HCT116 (cell line): ENCODE results near the gene PCNT. TPM values are rescaled to one million over a fixed set of nuclear protein-coding genes. Genes with fewer than 3 reads are reported as not detected.

Experiments
- ATAC-seq: fragments of 200-7000 bp; cut with Tn5 transposase; 2 replicates; pipeline ENCODE4 v1.9.1; 2020; ENCODE audit warnings: mild to moderate bottlenecking, moderate library complexity
- BruUV-seq: library from RNA; stranded (reverse); fragments of 400-500 nt; replicated peaks from 2 replicates; lab custom pipeline; 2021; lab: Mats Ljungman, UMichigan
- CTCF ChIA-PET: fragments of 300-600 bp; sonication (Branson Sonifier 250); formaldehyde crosslinking; loops from one replicate; lab custom pipeline; 2021; ENCODE audit warnings: antibody characterized with exemption; lab: Charles Lee
- POLR2A ChIA-PET: fragments of 300-600, 350-600 bp; sonication (Branson Sonifier 250); formaldehyde crosslinking; loops from one replicate; lab custom pipeline; 2021; ENCODE audit warnings: antibody characterized with exemption; lab: Charles Lee
- RAD21 ChIA-PET, 2 experiments: fragments of 300-600 bp; sonication (Branson Sonifier 250); formaldehyde crosslinking; loops; one replicate each; lab custom pipeline; 2023; ENCODE audit warnings: low total read pairs in 2 of 2; ENCODE audit not compliant: uncharacterized antibody in 2 of 2, unreplicated experiment in 2 of 2, low non-redundant PET in 1 of 2; lab: Charles Lee
- DNase-seq: peaks from one replicate; pipeline ENCODE4 v3.0.0-alpha.2; 2010; ENCODE audit warnings: low read depth, low spot score
- H2AFZ ChIP-seq: fragments of 200-600 bp; shearing (Covaris generic), sonication (generic); 2 replicates; pipeline ENCODE4 v1.6.1; 2017; ENCODE audit warnings: low read depth, mixed run types, mixed read lengths, antibody characterized with exemption, low read length; ENCODE audit not compliant: poor library complexity, severe bottlenecking
- H3K27ac ChIP-seq: 2 replicates; pipeline ENCODE4 v1.5.1; 2012; ENCODE audit warnings: low read depth, low read length
- H3K27me3 ChIP-seq: fragments of 200-600 bp; sonication (generic); 2 replicates; pipeline ENCODE4 v1.6.1; 2016; ENCODE audit warnings: mixed run types, low read length, mixed read lengths; ENCODE audit not compliant: insufficient read depth
- H3K36me3 ChIP-seq, 2 experiments: fragments of 200-500 bp in 1 of 2; fragments of 200-600 bp in 1 of 2; sonication (Bioruptor generic) in 1 of 2; sonication (generic) in 1 of 2; 2 replicates each; pipeline versions ENCODE4 v1.5.1 to v1.6.1; 2014 to 2016; ENCODE audit warnings: low read length in 2 of 2, inconsistent platforms in 1 of 2, mixed read lengths in 1 of 2, mixed run types in 1 of 2; ENCODE audit not compliant: insufficient read depth in 2 of 2, control insufficient read depth in 1 of 2
- H3K4me1 ChIP-seq, 2 experiments: fragments of 200-600 bp in 1 of 2; sonication (generic) in 1 of 2; 2 replicates each; pipeline versions ENCODE4 v1.5.1 to v1.6.1; 2012 to 2017; ENCODE audit warnings: low read length in 2 of 2, inconsistent platforms in 1 of 2, mild to moderate bottlenecking in 1 of 2, mixed read lengths in 1 of 2, mixed run types in 1 of 2, moderate library complexity in 1 of 2; ENCODE audit not compliant: insufficient read depth in 2 of 2, control insufficient read depth in 1 of 2
- H3K4me2 ChIP-seq: fragments of 200-600 bp; sonication (generic); 2 replicates; pipeline ENCODE4 v1.6.1; 2017; ENCODE audit warnings: mixed run types, low read length, mixed read lengths
- H3K4me3 ChIP-seq, 2 experiments: fragments of 200-600 bp in 1 of 2; sonication (generic) in 1 of 2; replicated peaks in 1 of 2; 2 replicates each; pipeline ENCODE4 v1.5.1; 2011 to 2016; ENCODE audit warnings: low read length in 2 of 2, control low read depth in 1 of 2, low read depth in 1 of 2, mild to moderate bottlenecking in 1 of 2, mixed read lengths in 1 of 2, mixed run types in 1 of 2
- H3K79me2 ChIP-seq: fragments of 200-600 bp; sonication (generic); 2 replicates; pipeline ENCODE4 v1.6.1; 2017; ENCODE audit warnings: mild to moderate bottlenecking, mixed run types, low read length, moderate library complexity, mixed read lengths; ENCODE audit not compliant: insufficient read depth
- H3K9ac ChIP-seq: fragments of 200-600 bp; sonication (generic); 2 replicates; pipeline ENCODE4 v1.6.1; 2016; ENCODE audit warnings: low read length, mixed read lengths
- H3K9me2 ChIP-seq: fragments of 200-600 bp; sonication (generic), shearing (Covaris generic); 2 replicates; pipeline ENCODE4 v1.6.1; 2017; ENCODE audit warnings: mixed run types, mild to moderate bottlenecking, moderate library complexity; ENCODE audit not compliant: insufficient read depth
- H3K9me3 ChIP-seq, 2 experiments: fragments of 200-500 bp in 1 of 2; fragments of 200-600 bp in 1 of 2; sonication (Bioruptor generic) in 1 of 2; sonication (generic) in 1 of 2; 2 replicates each; pipeline ENCODE4 v1.6.1; 2014 to 2017; ENCODE audit warnings: low read length in 2 of 2, mixed read lengths in 2 of 2, inconsistent platforms in 1 of 2, low read depth in 1 of 2, mild to moderate bottlenecking in 1 of 2, mixed run types in 1 of 2, moderate library complexity in 1 of 2; ENCODE audit not compliant: control insufficient read depth in 1 of 2, insufficient read depth in 1 of 2
- H4K20me1 ChIP-seq: fragments of 200-600 bp; sonication (generic), shearing (Covaris generic); 2 replicates; pipeline ENCODE4 v1.6.1; 2017; ENCODE audit warnings: mixed run types, mild to moderate bottlenecking, moderate library complexity; ENCODE audit not compliant: insufficient read depth
- ATF3 ChIP-seq: IDR thresholded peaks from 2 replicates; pipeline ENCODE4 v1.6.1; 2012
- EGR1 ChIP-seq: IDR thresholded peaks from 2 replicates; pipeline ENCODE4 v1.6.1; 2012; ENCODE audit warnings: low read depth
- ELF1 ChIP-seq: IDR thresholded peaks from 2 replicates; pipeline ENCODE4 v1.6.1; 2012; ENCODE audit warnings: low read depth, borderline replicate concordance
- EZH2phosphoT487 ChIP-seq: fragments of 200-600 bp; IDR thresholded peaks from 2 replicates; pipeline ENCODE4 v1.6.1; 2018; ENCODE audit warnings: antibody characterized with exemption, borderline replicate concordance
- JUND ChIP-seq: IDR thresholded peaks from 2 replicates; pipeline ENCODE4 v1.6.1; 2012
- POLR2A ChIP-seq: IDR thresholded peaks from 2 replicates; pipeline ENCODE4 v1.7.0; 2011; ENCODE audit warnings: borderline replicate concordance; ENCODE audit not compliant: insufficient read depth, insufficient read length; ENCODE audit errors: extremely low read depth
- POLR2AphosphoS5 ChIP-seq: IDR thresholded peaks from 2 replicates; pipeline ENCODE4 v1.6.1; 2011; ENCODE audit warnings: mild to moderate bottlenecking, low read depth, low read length, moderate library complexity
- RAD21 ChIP-seq: IDR thresholded peaks from 2 replicates; pipeline ENCODE4 v1.6.1; 2012; ENCODE audit warnings: low read depth, mild to moderate bottlenecking
- REST ChIP-seq: IDR thresholded peaks from 2 replicates; pipeline ENCODE4 v1.6.1; 2012; ENCODE audit warnings: low read depth
- SIN3A ChIP-seq: IDR thresholded peaks from 2 replicates; pipeline ENCODE4 v1.6.1; 2012; ENCODE audit warnings: low read depth
- SRF ChIP-seq: IDR thresholded peaks from 2 replicates; pipeline ENCODE4 v1.6.1; 2012; ENCODE audit warnings: low read depth
- TCF7L2 ChIP-seq: IDR thresholded peaks from 2 replicates; pipeline ENCODE4 v1.7.0; 2011; ENCODE audit warnings: borderline replicate concordance, inconsistent platforms; ENCODE audit not compliant: insufficient read depth, insufficient read length; ENCODE audit errors: extremely low read depth
- intact Hi-C: fragments of 100-400 bp; cut with micrococcal nuclease; formaldehyde crosslinking; loops from 2 replicates; pipeline ENCODE4 v1.10.0; 2022
- total RNA-seq: library from RNA; stranded (reverse); gene quantifications from one replicate; pipeline ENCODE4 v1.2.1, GENCODE V29; 2021; ENCODE audit not compliant: unreplicated experiment
- TF ChIP-seq, protein P1 (sequence below): IDR thresholded peaks from 2 replicates; pipeline ENCODE4 v1.6.1; 2012

The PCNT gene
- total RNA-seq, 1 experiment from 2014 or later = 43.6 TPM

DNA sequence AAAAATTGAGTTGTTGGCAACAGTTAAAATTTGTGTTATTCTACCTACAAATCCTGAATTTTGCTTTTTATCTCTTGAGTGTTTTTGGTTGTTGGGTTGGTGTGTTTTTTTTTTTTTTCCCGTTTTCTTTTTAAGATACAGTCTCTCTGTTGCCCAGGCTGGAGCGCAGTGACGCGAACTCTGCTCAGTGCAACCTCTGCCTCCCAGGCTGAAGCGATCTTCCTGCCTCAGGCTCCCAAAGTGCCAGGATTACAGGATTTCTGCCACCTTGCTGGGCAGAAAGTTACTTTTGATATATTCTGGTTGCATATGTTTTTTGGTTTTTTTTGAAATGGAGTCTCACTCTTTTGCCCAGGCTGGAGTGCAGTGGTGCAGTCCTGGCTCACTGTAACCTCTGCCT is 4.2 kb downstream of the PCNT start:
- RAD21 ChIA-PET = no interaction called here
- no peak overlapping the region for H3K9ac ChIP-seq
- H3K36me3 ChIP-seq = peaks cover 16 to 29% of the 10 kb centered on the region in 2 experiments; a peak in 3 of 4 replicates
- CTCF ChIA-PET = no interaction called here
- no peaks in the 10 kb centered on the region for H3K27me3 ChIP-seq
- no peak for TF ChIP-seq POLR2AphosphoS5
- TF ChIP-seq SRF = no peak
- no peak for TF ChIP-seq EGR1
- no peak for TF ChIP-seq REST
- BruUV-seq = no TSS peak
- peaks cover 11 to 26% of the 10 kb centered on the region in 2 experiments for H3K4me1 ChIP-seq
- peaks cover 73% of the 10 kb centered on the region for H3K79me2 ChIP-seq
- intact Hi-C loops = loop anchor here (5.0 to 10.0 kb wide), 3 partner anchors 129 to 353 kb away; partner anchors contain the start of gene DIP2A
- POLR2A ChIA-PET = no interaction called here
- no peaks in the 10 kb centered on the region for H3K9me2 ChIP-seq
- H3K27ac ChIP-seq = no peak overlapping the region
- H4K20me1 ChIP-seq = no peaks in the 10 kb centered on the region
- H3K4me3 ChIP-seq = no peak overlapping the region
- H3K9me3 ChIP-seq = no peaks in the 10 kb centered on the region
- H3K4me2 ChIP-seq = no peak overlapping the region
- no peak for ATAC-seq
- H2AFZ ChIP-seq = no peak overlapping the region
- DNase-seq = no peak

DNA sequence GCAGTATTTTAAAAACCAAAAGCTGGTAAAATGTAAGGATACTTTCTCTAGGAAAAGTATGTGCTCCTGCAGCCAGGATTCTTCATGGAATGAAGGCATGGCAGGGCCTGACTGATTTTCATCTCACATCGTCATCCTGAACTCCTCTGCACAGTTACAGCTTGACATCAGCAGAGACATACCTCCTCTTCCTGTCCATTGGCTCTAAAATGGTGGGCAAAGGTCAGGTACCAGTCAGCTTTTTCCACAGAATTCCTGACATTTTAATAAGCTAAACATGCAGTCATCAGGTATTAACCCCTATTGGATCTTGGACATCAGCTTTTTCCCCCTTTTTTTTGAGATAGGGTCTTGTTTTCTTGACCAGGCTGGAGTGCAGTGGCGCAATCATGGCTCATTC is 5.8 kb downstream of the PCNT start:
- TF ChIP-seq, protein P1, sequence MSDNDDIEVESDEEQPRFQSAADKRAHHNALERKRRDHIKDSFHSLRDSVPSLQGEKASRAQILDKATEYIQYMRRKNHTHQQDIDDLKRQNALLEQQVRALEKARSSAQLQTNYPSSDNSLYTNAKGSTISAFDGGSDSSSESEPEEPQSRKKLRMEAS = no peak
- no peak for TF ChIP-seq EZH2phosphoT487
- TF ChIP-seq SRF = no peak
- TF ChIP-seq RAD21 = no peak
- TF ChIP-seq SIN3A = no peak
- no peak for TF ChIP-seq ATF3
- no peak for TF ChIP-seq JUND
- no peak for TF ChIP-seq ELF1
- no peak for TF ChIP-seq TCF7L2
- TF ChIP-seq REST = no peak
- no peak for TF ChIP-seq POLR2A
- ChIA-PET POLR2A (no interaction called here), RAD21 (no interaction called here), CTCF (no interaction called here)
- H2AFZ ChIP-seq = no peak overlapping the region
- BruUV-seq = no TSS peak
- no peaks in the 10 kb centered on the region for H4K20me1 ChIP-seq
- peaks cover 10 to 20% of the 10 kb centered on the region in 2 experiments for H3K4me1 ChIP-seq
- no peaks in the 10 kb centered on the region for H3K9me3 ChIP-seq
- no peak overlapping the region for H3K9ac ChIP-seq
- no peaks in the 10 kb centered on the region for H3K27me3 ChIP-seq
- peaks cover 74% of the 10 kb centered on the region for H3K79me2 ChIP-seq
- intact Hi-C loops = loop anchor here (5.0 to 10.0 kb wide), 3 partner anchors 128 to 355 kb away; partner anchors contain the start of gene DIP2A
- H3K4me2 ChIP-seq = no peak overlapping the region
- no peak for ATAC-seq
- H3K27ac ChIP-seq = no peak overlapping the region
- H3K9me2 ChIP-seq = no peaks in the 10 kb centered on the region
- no peak for DNase-seq
- H3K4me3 ChIP-seq = no peak overlapping the region
- H3K36me3 ChIP-seq = peaks cover 20 to 29% of the 10 kb centered on the region in 2 experiments; a peak in 3 of 4 replicates
